ENCODE measurements around the gene PIGT. TPM values are rescaled to one million over a fixed set of nuclear protein-coding genes. Genes with fewer than 3 reads are reported as not detected.

The PIGT gene
- total and polyA plus RNA-seq, 9 donors = 30.0 to 172 (median 69.3) TPM

- H3K4me3 ChIP-seq = peak overlapping the region; percentile 51
- H3K27ac ChIP-seq = peak overlapping the region; percentile 58 to 63
- H3K9me3 ChIP-seq = no peaks in the 10 kb centered on the region
- H3K36me3 ChIP-seq = no peaks in the 10 kb centered on the region
- intact Hi-C loops (cut with DNase I) = loop anchor here in 1 of 4 donors (2.0 to 5.0 kb wide), 2 partner anchors 44 to 545 kb away; partner anchors contain the start of gene SYS1
- DNase-seq = peak in 4 of 5 donors; percentile 40 to 61 (median 56)
- H3K27me3 ChIP-seq = no peaks in the 10 kb centered on the region
- WGBS, 3 donors = 10 to 13% (median 11%) methylated on average over 18 to 30 of the region's 30 CpGs
- TF ChIP-seq, protein P1, sequence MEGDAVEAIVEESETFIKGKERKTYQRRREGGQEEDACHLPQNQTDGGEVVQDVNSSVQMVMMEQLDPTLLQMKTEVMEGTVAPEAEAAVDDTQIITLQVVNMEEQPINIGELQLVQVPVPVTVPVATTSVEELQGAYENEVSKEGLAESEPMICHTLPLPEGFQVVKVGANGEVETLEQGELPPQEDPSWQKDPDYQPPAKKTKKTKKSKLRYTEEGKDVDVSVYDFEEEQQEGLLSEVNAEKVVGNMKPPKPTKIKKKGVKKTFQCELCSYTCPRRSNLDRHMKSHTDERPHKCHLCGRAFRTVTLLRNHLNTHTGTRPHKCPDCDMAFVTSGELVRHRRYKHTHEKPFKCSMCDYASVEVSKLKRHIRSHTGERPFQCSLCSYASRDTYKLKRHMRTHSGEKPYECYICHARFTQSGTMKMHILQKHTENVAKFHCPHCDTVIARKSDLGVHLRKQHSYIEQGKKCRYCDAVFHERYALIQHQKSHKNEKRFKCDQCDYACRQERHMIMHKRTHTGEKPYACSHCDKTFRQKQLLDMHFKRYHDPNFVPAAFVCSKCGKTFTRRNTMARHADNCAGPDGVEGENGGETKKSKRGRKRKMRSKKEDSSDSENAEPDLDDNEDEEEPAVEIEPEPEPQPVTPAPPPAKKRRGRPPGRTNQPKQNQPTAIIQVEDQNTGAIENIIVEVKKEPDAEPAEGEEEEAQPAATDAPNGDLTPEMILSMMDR (IDR thresholded peaks at IDR 0.05) = no peak
- no peak for TF ChIP-seq EP300 (IDR thresholded peaks at IDR 0.05)
- no peak for TF ChIP-seq POLR2A (IDR thresholded peaks at IDR 0.05)
- peaks cover 3% of the 10 kb centered on the region for H3K4me1 ChIP-seq (ENCODE audit: insufficient read depth)
Measured at GRCh38 chr20:45407067-45407745, 8.7 kb upstream of the PIGT start.

DNA sequence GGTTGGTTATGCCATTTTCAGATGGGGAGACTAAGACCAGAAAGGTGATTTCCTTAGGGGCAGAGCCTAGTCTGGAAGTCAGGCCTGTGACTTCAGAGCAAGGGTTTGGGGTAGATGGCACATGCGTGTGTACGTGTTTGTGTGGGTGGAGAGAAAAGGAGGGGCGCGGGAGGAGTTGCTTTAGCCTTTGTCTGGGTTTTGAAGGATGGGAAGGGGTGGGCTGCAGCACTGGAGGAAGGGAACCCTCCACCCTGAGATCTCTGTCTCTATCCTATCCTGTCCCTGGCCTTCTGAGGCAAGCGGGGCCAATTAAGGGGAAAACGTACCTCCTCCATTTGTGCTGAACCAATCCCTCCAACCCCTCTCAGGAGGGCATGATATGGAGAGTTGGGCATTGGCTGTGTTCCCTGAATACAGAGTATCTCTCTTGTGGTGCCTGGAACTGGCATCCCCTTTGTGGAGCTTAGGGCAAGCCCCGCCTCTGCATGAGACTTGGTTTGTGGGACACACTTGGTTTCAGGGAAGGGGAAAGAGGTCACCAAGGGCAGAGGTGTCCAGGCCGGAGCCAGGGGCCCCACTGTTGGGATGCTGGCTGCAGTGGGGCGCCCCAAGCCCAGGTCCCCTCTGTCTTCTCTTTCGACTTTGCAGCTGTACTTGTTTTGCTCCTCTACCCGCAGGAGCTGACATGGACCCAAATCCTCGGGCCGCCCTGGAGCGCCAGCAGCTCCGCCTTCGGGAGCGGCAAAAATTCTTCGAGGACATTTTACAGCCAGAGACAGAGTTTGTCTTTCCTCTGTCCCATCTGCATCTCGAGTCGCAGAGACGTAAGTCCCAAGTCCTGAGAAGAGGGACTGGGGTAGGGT lies 7.9 kb upstream of the PIGT start, which contains the start of gene DBNDD2:
DBNDD2 (plus strand) TSS at position 507 of the 863 bp plus-strand sequence; CDS start at position 686, 179 bp downstream.
- Histone ChIP-seq H3K27me3 (no peaks in the 10 kb centered on the region), H3K9me3 (no peaks in the 10 kb centered on the region), H3K27ac (peak within 1 kb of the TSS; percentile 58 to 63), H3K4me1 (ENCODE audit: insufficient read depth) (peaks cover 3% of the 10 kb centered on the region), H3K36me3 (no peaks in the 10 kb centered on the region), H3K4me3 (peak within 1 kb of the TSS; percentile 51)
- intact Hi-C loops (cut with DNase I) = loop anchor here in 1 of 4 donors (2.0 to 5.0 kb wide), 2 partner anchors 45 to 544 kb away; partner anchors contain the start of gene SYS1
- WGBS, 3 donors = 86 to 92% (median 89%) methylated on average over 21 of the region's 21 CpGs
- no peak for DNase-seq
- no peak for TF ChIP-seq POLR2A (IDR thresholded peaks at IDR 0.05)
- TF ChIP-seq EP300 (IDR thresholded peaks at IDR 0.05) = no peak
- TF ChIP-seq, protein P1 (IDR thresholded peaks at IDR 0.05) = no peak

GRCh38 chr20:45408646-45409213 lies 7.2 kb upstream of the PIGT start:
- no peak for DNase-seq
- Histone ChIP-seq H3K4me3 (no peak overlapping the region), H3K36me3 (no peaks in the 10 kb centered on the region), H3K4me1 (ENCODE audit: insufficient read depth) (peaks cover 3% of the 10 kb centered on the region), H3K27me3 (no peaks in the 10 kb centered on the region), H3K27ac (no peak overlapping the region), H3K9me3 (no peaks in the 10 kb centered on the region)
- intact Hi-C loops (cut with DNase I) = loop anchor here in 1 of 4 donors (5.0 kb wide), 1 partner anchor 544 kb away; no protein-coding TSS in a partner anchor
- no peak for TF ChIP-seq POLR2A (IDR thresholded peaks at IDR 0.05)
- TF ChIP-seq, protein P1 (IDR thresholded peaks at IDR 0.05) = no peak
- TF ChIP-seq EP300 (IDR thresholded peaks at IDR 0.05) = no peak
- 80 to 87% (median 84%) methylated on average over 7 of the region's 7 CpGs for WGBS, 3 donors
